WERI-Rb-1 (cell line): Measurements from ENCODE around the gene KRT72.

Source experiments
- DNase-seq: peaks from one replicate; pipeline ENCODE4 v3.0.0-alpha.2; 2020
- H3K27ac ChIP-seq: fragments of 250-450 bp; sonication (Bioruptor Pico); 2 replicates; pipeline ENCODE4 v1.5.1; 2020; ENCODE audit warnings: mild to moderate bottlenecking, moderate library complexity
- H3K27me3 ChIP-seq: fragments of 250-450 bp; sonication (Bioruptor Pico); 2 replicates; pipeline ENCODE4 v1.5.1; 2021; ENCODE audit warnings: mild to moderate bottlenecking, low read depth, moderate library complexity; ENCODE audit not compliant: insufficient read depth, severe bottlenecking
- H3K36me3 ChIP-seq: fragments of 250-450 bp; sonication (Bioruptor Pico); 2 replicates; pipeline ENCODE4 v1.5.1; 2020; ENCODE audit warnings: mild to moderate bottlenecking, moderate library complexity
- H3K4me3 ChIP-seq: 2 replicates; pipeline ENCODE4 v1.5.1; 2011; ENCODE audit warnings: low read depth, mild to moderate bottlenecking, control low read depth, low read length
- H3K9me3 ChIP-seq: fragments of 250-450 bp; sonication (Bioruptor Pico); 2 replicates; pipeline ENCODE4 v1.5.1; 2021; ENCODE audit warnings: mild to moderate bottlenecking, moderate library complexity; ENCODE audit not compliant: severe bottlenecking
- TF ChIP-seq, protein P1 (sequence below): IDR thresholded peaks from 2 replicates; pipeline ENCODE4 v1.5.1; 2011; ENCODE audit warnings: low read depth, mild to moderate bottlenecking, control low read depth, inconsistent platforms, low read length

The KRT72 gene

DNA sequence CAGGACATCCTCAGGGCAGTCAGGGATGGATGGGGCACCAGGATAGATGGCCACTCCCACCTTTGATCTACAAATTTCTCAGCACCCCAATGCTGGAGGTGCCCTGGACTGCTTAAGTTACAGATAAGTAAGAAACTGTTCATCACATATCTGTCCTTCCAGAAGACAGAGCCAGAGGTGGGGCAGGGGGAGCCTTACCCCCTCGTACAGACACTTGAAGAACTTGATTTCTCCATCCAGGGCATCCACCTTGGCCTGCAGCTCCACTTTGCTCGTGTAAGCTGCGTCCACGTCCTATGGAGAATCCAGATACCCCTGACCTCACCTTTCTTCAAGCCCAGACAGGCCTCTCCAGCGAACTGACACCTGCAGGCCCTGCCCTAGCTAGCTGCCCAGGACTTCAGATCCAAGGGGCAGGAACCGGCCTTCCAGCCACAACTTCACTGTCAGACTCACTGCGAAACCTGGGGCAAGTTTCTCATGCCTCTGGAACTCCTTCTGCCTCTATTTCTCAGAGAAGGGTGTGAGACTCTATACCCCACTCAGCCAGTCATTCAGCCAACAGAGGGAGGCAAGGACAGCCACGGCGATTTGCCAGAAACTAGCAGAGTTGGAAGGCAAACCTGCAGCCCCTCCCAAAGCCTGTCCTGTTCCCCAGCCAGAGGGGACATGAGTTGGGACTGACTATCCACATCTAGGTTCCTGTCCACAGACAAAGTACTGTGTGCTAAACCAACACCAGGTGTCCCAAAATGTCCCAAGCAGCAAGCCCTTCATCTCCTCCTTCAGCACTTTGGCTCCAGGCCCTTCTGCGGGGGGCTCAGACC, 13.3 kb upstream of the KRT72 start:
- TF ChIP-seq, protein P1, sequence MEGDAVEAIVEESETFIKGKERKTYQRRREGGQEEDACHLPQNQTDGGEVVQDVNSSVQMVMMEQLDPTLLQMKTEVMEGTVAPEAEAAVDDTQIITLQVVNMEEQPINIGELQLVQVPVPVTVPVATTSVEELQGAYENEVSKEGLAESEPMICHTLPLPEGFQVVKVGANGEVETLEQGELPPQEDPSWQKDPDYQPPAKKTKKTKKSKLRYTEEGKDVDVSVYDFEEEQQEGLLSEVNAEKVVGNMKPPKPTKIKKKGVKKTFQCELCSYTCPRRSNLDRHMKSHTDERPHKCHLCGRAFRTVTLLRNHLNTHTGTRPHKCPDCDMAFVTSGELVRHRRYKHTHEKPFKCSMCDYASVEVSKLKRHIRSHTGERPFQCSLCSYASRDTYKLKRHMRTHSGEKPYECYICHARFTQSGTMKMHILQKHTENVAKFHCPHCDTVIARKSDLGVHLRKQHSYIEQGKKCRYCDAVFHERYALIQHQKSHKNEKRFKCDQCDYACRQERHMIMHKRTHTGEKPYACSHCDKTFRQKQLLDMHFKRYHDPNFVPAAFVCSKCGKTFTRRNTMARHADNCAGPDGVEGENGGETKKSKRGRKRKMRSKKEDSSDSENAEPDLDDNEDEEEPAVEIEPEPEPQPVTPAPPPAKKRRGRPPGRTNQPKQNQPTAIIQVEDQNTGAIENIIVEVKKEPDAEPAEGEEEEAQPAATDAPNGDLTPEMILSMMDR: no peak
- Histone ChIP-seq H3K27me3 (peaks cover 90% of the 10 kb centered on the region), H3K27ac (no peak overlapping the region), H3K36me3 (no peaks in the 10 kb centered on the region), H3K4me3 (no peak overlapping the region), H3K9me3 (no peaks in the 10 kb centered on the region)
- DNase-seq: no peak

DNA sequence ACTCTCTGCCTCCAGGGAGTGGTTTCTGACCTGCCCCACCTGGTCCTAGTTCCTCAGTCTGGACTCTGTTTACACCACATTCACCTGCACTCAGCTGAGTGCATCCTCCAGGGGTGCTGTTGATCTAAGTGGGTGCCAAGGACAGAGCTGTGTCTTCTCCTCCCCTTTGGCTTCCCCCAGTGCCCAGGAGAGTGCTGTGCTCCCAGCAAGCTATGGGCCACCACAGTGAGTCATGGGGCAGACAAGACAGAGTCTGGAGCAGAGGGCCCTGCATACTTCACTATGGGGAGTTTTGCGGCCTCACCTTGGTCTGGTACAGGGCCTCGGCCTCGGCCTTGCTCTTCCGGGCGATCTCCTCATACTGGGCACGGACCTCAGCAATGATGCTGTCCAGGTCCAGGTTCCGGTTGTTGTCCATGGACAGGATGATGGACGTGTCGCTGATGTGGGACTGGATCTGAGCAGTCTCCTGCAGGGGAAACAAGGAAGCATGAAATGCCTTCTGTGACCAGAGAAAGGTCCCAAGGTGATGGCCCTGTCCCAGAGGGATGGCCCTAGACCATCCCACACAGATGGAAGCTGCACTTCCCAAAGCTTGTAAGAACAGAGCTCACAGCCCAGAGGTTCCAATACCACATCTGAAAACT, 12.2 kb upstream of the KRT72 start:
- Histone ChIP-seq H3K27ac (no peak overlapping the region), H3K36me3 (no peaks in the 10 kb centered on the region), H3K27me3 (peaks cover 92% of the 10 kb centered on the region), H3K9me3 (no peaks in the 10 kb centered on the region), H3K4me3 (no peak overlapping the region)
- TF ChIP-seq, protein P1: no peak
- DNase-seq: no peak

DNA sequence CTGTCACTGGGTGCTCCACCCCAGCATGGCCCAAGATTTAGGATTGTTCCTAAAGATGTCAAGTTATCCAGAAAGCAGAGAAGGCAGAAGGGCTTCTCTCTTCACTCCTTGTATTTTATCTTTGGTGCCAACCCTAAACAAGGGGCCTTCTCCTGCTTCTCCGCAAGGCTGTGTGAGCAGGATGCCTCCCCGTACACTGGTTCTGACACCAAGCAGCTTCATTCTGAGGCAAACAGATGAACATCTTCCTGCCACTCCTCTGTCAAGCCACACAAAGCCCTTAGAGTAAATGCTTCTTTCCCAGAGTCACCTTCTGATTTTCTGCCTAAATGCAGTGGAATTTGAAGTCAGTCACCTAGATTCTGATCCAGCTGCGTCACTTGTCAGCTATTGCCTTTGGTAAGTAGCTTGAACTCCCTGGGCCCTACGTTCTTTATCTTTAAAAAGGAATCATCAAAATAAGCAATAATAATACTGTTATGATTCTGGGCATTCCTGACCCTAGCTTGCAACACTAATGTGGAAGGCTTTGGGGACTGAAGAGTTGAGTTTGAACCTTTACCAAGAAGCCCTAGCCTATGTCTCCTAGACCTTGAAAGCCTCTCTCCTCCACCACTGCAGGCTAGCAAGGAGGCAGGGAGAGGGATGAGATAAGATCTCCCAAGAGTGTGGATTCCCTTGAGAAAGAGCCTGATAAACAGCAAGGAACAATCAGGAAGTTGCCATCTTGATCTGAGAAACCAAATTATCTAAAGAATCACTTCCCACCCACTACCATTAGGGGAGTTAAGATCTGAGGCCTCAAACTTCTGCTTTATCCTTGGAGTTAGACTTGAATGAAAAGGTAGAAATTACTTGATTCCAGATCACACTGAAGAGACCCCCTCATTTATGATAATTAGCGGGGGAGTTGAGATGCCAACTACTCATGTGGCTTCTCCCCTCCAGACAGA, 11.4 kb upstream of the KRT72 start:
- Histone ChIP-seq H3K9me3 (no peaks in the 10 kb centered on the region), H3K27ac (no peak overlapping the region), H3K27me3 (peaks cover 93% of the 10 kb centered on the region), H3K4me3 (no peak overlapping the region), H3K36me3 (no peaks in the 10 kb centered on the region)
- DNase-seq: no peak
- TF ChIP-seq, protein P1: no peak

DNA sequence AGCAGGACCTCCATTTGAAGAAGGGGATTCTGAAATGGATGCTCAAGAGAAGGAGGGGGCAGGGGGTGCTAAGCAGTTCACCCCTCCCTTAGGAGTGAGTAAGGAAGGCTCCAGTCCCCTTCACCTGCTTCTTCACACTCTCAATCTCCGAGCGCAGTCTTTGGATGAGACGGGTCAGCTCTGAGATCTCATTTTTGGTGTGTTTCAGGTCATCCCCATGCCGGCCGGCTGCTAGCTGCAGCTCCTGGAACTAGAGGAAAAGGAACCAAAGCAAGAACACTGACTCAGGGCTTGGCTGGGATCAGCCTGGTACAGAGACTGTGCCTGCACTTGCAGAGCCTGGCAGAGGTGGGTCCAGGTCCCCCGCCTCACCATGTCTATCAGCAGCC, 9.8 kb upstream of the KRT72 start:
- TF ChIP-seq, protein P1: no peak
- no peak overlapping the region for H3K27ac ChIP-seq
- peaks cover 90% of the 10 kb centered on the region for H3K27me3 ChIP-seq

DNA sequence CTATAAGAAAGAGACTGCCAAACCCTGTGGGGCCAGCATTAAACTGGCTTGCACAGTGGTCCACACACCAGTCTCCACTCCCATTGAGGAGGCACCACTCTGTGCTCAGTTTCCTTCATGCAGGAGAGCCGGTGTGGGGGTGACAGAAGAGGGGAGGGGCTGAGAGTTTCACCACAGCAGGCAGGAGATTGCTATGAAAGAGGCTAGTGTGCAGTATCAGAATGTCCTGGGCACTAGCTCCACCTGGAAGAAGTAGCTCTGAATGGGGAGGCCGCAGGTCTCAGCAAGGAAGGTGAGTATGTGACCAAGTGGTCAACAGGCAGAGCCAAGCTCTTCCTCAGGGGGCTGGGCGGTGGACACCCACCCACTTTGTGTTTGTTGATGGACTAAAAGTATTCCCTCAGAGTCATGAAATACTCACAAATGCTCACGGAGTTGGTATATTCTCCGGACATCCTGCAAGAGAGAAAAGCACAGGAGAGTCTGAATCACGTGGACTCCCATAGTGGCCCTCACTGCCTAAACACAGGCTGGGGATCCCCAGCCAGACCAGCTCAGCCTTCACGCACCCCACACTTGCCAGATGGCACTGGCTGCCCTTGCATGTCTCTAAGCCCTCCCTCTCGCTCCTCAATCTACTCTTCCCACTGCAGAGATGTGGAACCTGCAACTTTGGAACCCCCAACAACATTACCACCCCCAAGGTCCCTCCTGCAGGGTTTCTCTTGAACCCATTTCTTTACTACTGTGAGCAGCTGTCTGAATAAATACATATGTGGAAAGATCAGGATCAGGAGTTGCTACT, 7.8 kb upstream of the KRT72 start:
- TF ChIP-seq, protein P1: no peak
- Histone ChIP-seq H3K27ac (no peak overlapping the region), H3K4me3 (no peak overlapping the region), H3K27me3 (peaks cover 85% of the 10 kb centered on the region), H3K9me3 (no peaks in the 10 kb centered on the region), H3K36me3 (no peaks in the 10 kb centered on the region)
- no peak for DNase-seq

More for the DNA sequence above, 9.8 kb upstream of the KRT72 start:
- Histone ChIP-seq H3K4me3 (no peak overlapping the region), H3K36me3 (no peaks in the 10 kb centered on the region), H3K9me3 (no peaks in the 10 kb centered on the region)
- no peak for DNase-seq
